Uterus (tissue), 4 donors: ENCODE measurements around the gene SEPTIN3. TPM values are rescaled to one million over a fixed set of nuclear protein-coding genes. Genes with fewer than 3 reads are reported as not detected.
A peak's percentile ranks its signal among the peaks of the same experiment; 100 is the strongest.

ENCODE experiments used
- DNase-seq, 2 donors: peaks; one replicate each; pipeline ENCODE4 v3.0.0-alpha.2; 2019 to 2020
- H3K27ac ChIP-seq, 2 donors: fragments of 200-600 bp; sonication (generic); 1 replicate in 1 of 2; 2 replicates in 1 of 2; pipeline ENCODE4 v1.5.1; 2016 to 2018
- H3K27me3 ChIP-seq, 2 donors: fragments of 200-600 bp; sonication (generic); one replicate each; pipeline ENCODE4 v1.5.1; 2018 to 2019; ENCODE audit warnings: control low read depth in 1 of 2
- H3K36me3 ChIP-seq, 2 donors: fragments of 200-600 bp; sonication (generic); one replicate each; pipeline ENCODE4 v1.5.1; 2019; ENCODE audit warnings: control low read depth in 1 of 2
- H3K4me1 ChIP-seq, 2 donors: fragments of 200-600 bp; sonication (generic); one replicate each; pipeline ENCODE4 v1.5.1; 2018 to 2019; ENCODE audit warnings: control low read depth in 1 of 2
- H3K4me3 ChIP-seq, 2 donors: fragments of 200-600 bp; sonication (generic); 1 replicate in 1 of 2; 2 replicates in 1 of 2; pipeline ENCODE4 v1.5.1; 2018 to 2019; ENCODE audit warnings: mild to moderate bottlenecking in 1 of 2
- H3K9me3 ChIP-seq, 2 donors: fragments of 200-600 bp; sonication (generic); one replicate each; pipeline ENCODE4 v1.5.1; 2019; ENCODE audit warnings: control low read depth in 1 of 2
- CTCF ChIP-seq, 4 experiments: fragments of 200-600 bp in 2 of 4; fragments of 450-650 bp in 2 of 4; sonication (generic) in 2 of 4; IDR thresholded peaks; one replicate each; pipeline ENCODE4 v1.5.1; 2016 to 2019; ENCODE audit warnings: antibody characterized with exemption in 4 of 4, mild to moderate bottlenecking in 2 of 4, moderate library complexity in 1 of 4
- POLR2A ChIP-seq, 2 donors: fragments of 450-650 bp; IDR thresholded peaks; one replicate each; pipeline ENCODE4 v1.6.1; 2016; ENCODE audit warnings: antibody characterized with exemption in 2 of 2, mild to moderate bottlenecking in 1 of 2, moderate library complexity in 1 of 2
- intact Hi-C: fragments of 100-400 bp; cut with DNase I; formaldehyde crosslinking; loops from one replicate; pipeline ENCODE4 v1.15.1; 2023; ENCODE audit warnings: low total_unique reads
- total RNA-seq, 4 donors: library from RNA; depleted of rRNA in 3 of 4; stranded (reverse); fragments of >200 nt in 3 of 4; gene quantifications; one replicate each; pipeline versions ENCODE4 v1.1.0 to v1.2.4, GENCODE V29; 2014 to 2023
- donor health status: DM: yes; HTN: yes; CAD: no.

Gene SEPTIN3
- total RNA-seq, 4 donors from 2014 or later: 1.4 TPM; not detected in 3

GRCh38 chr22:41934284-41935014, 34.8 kb upstream of the SEPTIN3 start:
- H3K36me3 ChIP-seq: no peaks in the 10 kb centered on the region
- intact Hi-C loops: no loop called here

GRCh38 chr22:41935015-41935351, 34.3 kb upstream of the SEPTIN3 start:
- no peaks in the 10 kb centered on the region for H3K4me1 ChIP-seq
- DNase-seq: no peak
- H3K4me3 ChIP-seq: no peak overlapping the region
- H3K36me3 ChIP-seq: no peaks in the 10 kb centered on the region
- TF ChIP-seq CTCF (IDR thresholded peaks at IDR 0.05): no peak
- no peak overlapping the region for H3K27ac ChIP-seq
- no peaks in the 10 kb centered on the region for H3K27me3 ChIP-seq
- no peaks in the 10 kb centered on the region for H3K9me3 ChIP-seq
- intact Hi-C loops: no loop called here

More at GRCh38 chr22:41934284-41935014, 34.8 kb upstream of the SEPTIN3 start:
- H3K9me3 ChIP-seq: no peaks in the 10 kb centered on the region
- no peak overlapping the region for H3K27ac ChIP-seq
- DNase-seq: no peak
- TF ChIP-seq CTCF (IDR thresholded peaks at IDR 0.05) (no peak), POLR2A (IDR thresholded peaks at IDR 0.05) (no peak)
- H3K27me3 ChIP-seq: no peaks in the 10 kb centered on the region
- no peak overlapping the region for H3K4me3 ChIP-seq
- no peaks in the 10 kb centered on the region for H3K4me1 ChIP-seq

- no peaks in the 10 kb centered on the region for H3K4me1 ChIP-seq
- TF ChIP-seq CTCF (IDR thresholded peaks at IDR 0.05): no peak
- no peak for TF ChIP-seq POLR2A (IDR thresholded peaks at IDR 0.05)
- no peak overlapping the region for H3K27ac ChIP-seq
- no peaks in the 10 kb centered on the region for H3K9me3 ChIP-seq
- no peaks in the 10 kb centered on the region for H3K27me3 ChIP-seq
- no peak for DNase-seq
- H3K4me3 ChIP-seq: no peak overlapping the region
- H3K36me3 ChIP-seq: no peaks in the 10 kb centered on the region
- intact Hi-C loops: no loop called here
These were observed 33.7 kb upstream of the SEPTIN3 start for GRCh38 chr22:41935509-41935908.

- H3K4me3 ChIP-seq: no peak overlapping the region
- no peaks in the 10 kb centered on the region for H3K9me3 ChIP-seq
- no peaks in the 10 kb centered on the region for H3K4me1 ChIP-seq
- no peak for DNase-seq
- H3K27me3 ChIP-seq: no peaks in the 10 kb centered on the region
- no peak overlapping the region for H3K27ac ChIP-seq
- no peaks in the 10 kb centered on the region for H3K36me3 ChIP-seq
- intact Hi-C loops: no loop called here
- TF ChIP-seq CTCF (IDR thresholded peaks at IDR 0.05) (no peak), POLR2A (IDR thresholded peaks at IDR 0.05) (no peak)
These were observed 32.4 kb upstream of the SEPTIN3 start for GRCh38 chr22:41936894-41937169.

GRCh38 chr22:41939981-41940831, 29.0 kb upstream of the SEPTIN3 start:
- peak overlapping the region in 1 of 2 donors; percentile 39 for H3K27ac ChIP-seq
- intact Hi-C loops: loop anchor here (5.0 to 10.0 kb wide), 2 partner anchors 115 to 243 kb away; partner anchors contain the start of gene MEI1
- no peak overlapping the region for H3K4me3 ChIP-seq

More at GRCh38 chr22:41939981-41940831, 29.0 kb upstream of the SEPTIN3 start:
- no peaks in the 10 kb centered on the region for H3K36me3 ChIP-seq
- no peaks in the 10 kb centered on the region for H3K4me1 ChIP-seq
- no peak for DNase-seq
- no peaks in the 10 kb centered on the region for H3K27me3 ChIP-seq
- no peaks in the 10 kb centered on the region for H3K9me3 ChIP-seq
- TF ChIP-seq CTCF (IDR thresholded peaks at IDR 0.05): no peak
- peak in 1 of 2 donors; percentile 17 for TF ChIP-seq POLR2A (IDR thresholded peaks at IDR 0.05)
